ENCODE measurements around the gene TXN2.
"Not testable (repeated sequence)": the region's sequence is repeated elsewhere in the genome, so short reads cannot be mapped to it uniquely, and the experiment has no call there.

DNA sequence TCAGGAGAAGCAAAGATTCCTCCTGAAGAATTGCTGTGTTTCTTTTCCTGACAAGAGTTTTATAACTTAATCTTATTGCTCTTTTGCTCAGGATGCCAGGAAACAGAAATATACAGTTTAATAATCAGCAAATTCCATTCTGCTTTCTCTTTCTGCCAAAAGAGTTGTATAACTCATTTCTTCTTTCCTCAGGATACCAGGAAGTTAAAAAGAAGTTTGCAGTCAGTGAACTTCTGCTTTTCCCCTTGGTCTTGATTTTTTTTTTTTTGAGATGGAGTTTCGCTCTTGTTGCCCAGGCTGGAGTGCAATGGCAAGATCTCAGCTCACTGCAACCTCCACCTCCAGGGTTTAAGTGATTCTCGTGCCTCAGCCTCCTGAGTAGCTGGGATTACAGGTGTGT, 38.5 kb upstream of the TXN2 start:
- not testable (repeated sequence) for TF ChIP-seq POLR2AphosphoS5, GABPA (IDR thresholded peaks at IDR 0.05; ENCODE audit: low read depth)
- TF ChIP-seq, protein P1, sequence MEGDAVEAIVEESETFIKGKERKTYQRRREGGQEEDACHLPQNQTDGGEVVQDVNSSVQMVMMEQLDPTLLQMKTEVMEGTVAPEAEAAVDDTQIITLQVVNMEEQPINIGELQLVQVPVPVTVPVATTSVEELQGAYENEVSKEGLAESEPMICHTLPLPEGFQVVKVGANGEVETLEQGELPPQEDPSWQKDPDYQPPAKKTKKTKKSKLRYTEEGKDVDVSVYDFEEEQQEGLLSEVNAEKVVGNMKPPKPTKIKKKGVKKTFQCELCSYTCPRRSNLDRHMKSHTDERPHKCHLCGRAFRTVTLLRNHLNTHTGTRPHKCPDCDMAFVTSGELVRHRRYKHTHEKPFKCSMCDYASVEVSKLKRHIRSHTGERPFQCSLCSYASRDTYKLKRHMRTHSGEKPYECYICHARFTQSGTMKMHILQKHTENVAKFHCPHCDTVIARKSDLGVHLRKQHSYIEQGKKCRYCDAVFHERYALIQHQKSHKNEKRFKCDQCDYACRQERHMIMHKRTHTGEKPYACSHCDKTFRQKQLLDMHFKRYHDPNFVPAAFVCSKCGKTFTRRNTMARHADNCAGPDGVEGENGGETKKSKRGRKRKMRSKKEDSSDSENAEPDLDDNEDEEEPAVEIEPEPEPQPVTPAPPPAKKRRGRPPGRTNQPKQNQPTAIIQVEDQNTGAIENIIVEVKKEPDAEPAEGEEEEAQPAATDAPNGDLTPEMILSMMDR (IDR thresholded peaks at IDR 0.05; ENCODE audit: insufficient read depth, low read length), result not testable (repeated sequence)
- TF ChIP-seq, protein P2, sequence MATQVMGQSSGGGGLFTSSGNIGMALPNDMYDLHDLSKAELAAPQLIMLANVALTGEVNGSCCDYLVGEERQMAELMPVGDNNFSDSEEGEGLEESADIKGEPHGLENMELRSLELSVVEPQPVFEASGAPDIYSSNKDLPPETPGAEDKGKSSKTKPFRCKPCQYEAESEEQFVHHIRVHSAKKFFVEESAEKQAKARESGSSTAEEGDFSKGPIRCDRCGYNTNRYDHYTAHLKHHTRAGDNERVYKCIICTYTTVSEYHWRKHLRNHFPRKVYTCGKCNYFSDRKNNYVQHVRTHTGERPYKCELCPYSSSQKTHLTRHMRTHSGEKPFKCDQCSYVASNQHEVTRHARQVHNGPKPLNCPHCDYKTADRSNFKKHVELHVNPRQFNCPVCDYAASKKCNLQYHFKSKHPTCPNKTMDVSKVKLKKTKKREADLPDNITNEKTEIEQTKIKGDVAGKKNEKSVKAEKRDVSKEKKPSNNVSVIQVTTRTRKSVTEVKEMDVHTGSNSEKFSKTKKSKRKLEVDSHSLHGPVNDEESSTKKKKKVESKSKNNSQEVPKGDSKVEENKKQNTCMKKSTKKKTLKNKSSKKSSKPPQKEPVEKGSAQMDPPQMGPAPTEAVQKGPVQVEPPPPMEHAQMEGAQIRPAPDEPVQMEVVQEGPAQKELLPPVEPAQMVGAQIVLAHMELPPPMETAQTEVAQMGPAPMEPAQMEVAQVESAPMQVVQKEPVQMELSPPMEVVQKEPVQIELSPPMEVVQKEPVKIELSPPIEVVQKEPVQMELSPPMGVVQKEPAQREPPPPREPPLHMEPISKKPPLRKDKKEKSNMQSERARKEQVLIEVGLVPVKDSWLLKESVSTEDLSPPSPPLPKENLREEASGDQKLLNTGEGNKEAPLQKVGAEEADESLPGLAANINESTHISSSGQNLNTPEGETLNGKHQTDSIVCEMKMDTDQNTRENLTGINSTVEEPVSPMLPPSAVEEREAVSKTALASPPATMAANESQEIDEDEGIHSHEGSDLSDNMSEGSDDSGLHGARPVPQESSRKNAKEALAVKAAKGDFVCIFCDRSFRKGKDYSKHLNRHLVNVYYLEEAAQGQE (IDR thresholded peaks at IDR 0.05; ENCODE audit: insufficient replicate concordance, low read depth), result not testable (repeated sequence)
- TF ChIP-seq SPI1 (IDR thresholded peaks at IDR 0.05; ENCODE audit: borderline replicate concordance, low read depth), result peak; percentile 21; the same call in 1 of the 2 replicates

All from HL-60 (cell line).